ENCODE data around the gene ADRA2C.

DNA sequence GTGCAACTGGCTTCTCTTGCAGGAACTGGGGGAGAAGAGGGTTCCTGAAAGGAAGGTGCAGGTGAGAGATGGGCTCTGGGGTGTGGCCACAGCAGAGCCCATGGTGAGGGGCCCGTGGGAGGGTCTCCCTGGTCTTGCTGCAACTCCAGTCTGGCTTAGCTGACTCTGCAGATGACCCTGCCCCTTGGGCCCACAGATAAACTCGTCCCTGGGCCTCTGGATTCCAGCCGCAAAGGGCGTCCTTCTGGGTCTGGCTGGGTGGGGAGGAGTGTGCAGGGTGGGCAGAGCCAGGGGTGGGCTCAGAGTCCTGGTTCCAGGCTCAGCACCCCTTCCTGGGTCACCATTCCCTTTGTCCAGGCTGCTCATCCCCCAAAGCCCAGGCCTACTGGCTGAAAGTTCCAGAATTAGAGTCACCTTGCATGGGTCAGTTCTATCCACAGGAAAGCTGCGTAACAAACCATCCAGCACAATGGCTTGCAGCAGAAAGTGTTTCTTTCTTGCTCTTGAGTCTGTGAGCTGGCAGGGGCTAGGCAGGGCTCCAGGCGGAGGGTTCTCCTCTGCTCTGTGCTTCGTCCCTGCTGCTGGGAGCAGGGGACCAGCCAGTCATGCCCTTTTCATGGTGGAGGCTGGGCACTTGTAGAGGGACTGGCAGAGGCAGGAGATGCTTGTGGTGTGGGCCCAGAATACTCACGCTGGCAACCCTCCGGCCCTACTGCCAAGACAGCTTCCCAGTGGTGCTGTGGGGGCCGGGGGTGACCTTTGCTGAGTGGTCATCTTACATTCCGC, 43.5 kb upstream of the ADRA2C start:
- TF ChIP-seq POLR2A (IDR thresholded peaks at IDR 0.05), result no peak
- no peak for TF ChIP-seq POLR2AphosphoS5 (IDR thresholded peaks at IDR 0.05)
- TF ChIP-seq, protein P1, sequence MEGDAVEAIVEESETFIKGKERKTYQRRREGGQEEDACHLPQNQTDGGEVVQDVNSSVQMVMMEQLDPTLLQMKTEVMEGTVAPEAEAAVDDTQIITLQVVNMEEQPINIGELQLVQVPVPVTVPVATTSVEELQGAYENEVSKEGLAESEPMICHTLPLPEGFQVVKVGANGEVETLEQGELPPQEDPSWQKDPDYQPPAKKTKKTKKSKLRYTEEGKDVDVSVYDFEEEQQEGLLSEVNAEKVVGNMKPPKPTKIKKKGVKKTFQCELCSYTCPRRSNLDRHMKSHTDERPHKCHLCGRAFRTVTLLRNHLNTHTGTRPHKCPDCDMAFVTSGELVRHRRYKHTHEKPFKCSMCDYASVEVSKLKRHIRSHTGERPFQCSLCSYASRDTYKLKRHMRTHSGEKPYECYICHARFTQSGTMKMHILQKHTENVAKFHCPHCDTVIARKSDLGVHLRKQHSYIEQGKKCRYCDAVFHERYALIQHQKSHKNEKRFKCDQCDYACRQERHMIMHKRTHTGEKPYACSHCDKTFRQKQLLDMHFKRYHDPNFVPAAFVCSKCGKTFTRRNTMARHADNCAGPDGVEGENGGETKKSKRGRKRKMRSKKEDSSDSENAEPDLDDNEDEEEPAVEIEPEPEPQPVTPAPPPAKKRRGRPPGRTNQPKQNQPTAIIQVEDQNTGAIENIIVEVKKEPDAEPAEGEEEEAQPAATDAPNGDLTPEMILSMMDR (IDR thresholded peaks at IDR 0.05), result no peak
